Colon (tissue), 2 donors: ENCODE data around the gene DYNLT2B.
"Not testable (repeated sequence)": the region's sequence is repeated elsewhere in the genome, so short reads cannot be mapped to it uniquely, and the experiment has no call there.

Source experiments
- FAIRE-seq: peaks from 2 replicates; lab custom pipeline; 2012; peaks lifted over from hg19 to GRCh38; lab: Jason Lieb, UNC
- donor health status: control.
- donor health status: control.

The DYNLT2B gene

DNA sequence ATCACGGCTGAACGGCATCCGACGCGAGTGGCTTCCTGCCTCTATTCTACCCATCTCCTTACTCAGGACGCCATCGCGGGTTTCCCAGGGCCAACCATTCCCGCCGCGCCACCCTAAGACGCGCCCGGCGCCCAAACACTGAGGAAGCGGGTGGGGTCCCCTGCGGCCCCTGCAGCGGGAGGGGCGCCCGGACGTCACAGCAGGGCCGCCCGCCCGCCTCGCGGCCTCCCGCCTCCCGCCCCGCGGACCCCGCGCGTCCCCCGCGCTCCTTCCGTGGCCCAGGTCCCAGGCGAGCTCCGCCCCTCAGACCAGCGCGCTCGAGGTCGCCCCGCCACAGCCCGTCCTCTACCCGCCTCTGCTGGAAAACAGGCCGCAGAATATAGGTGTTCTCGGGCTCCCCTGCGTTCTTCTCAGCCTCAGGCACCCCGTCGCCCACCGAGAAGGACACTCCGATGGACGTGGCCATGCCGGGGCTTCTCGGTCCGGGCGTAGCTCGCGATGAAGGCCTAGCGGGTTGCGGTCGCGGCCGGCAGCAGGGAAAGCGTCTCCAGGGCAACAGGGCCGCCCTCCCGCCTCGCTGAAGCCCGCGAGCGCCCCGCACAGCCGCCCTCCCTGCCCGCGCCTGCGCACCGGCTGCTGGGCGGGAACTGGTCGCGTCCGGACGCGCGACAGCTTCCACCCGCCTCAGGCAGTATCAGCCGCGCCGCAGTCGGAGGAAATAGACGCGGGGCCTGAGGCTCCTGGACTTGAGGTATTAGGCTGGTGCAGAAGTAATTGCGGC is at the start of gene DYNLT2B:
TSS of gene DYNLT2B (minus strand) at position 554 of the 781 bp plus-strand sequence. CDS start at position 466, 88 bp downstream.
- no peak for FAIRE-seq

DNA sequence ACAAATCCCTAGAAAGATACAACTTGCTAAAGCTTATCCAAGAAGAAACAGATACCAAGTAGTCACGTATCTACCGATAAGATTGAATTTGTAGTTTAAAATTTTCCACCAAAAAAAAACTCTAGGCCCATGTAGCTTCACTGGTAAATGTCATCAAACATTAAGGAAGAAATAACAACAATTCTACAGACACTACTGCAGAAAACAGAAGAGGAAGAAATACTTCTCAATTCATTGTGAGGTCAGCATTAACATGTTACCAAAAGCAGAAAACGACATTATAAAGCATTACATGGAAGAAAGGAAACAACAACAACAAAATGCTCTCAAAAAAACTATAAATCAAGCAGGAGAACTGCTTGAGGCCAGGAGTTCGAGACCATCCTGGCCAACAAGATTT is 47.7 kb upstream of the DYNLT2B start:
- FAIRE-seq, result no peak

DNA sequence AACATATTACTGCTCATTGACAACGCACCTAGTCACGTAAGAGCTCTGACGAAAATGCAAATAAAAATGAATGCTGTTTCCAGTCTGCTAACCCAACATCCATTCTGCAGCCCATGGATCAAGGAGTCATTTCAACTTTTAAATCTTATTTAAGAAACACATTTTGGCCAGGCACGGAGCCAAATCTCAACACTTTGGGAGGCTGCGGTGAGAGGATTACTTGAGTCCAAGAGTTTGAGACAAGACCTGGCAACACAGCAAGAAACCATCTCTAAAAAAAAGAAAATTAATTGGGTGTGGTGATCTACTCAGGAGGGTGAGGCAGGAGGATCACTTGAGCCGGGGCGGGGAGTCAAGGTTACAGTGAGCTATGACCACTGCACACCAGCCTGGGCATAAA is 42.5 kb upstream of the DYNLT2B start:
- FAIRE-seq, result no peak

DNA sequence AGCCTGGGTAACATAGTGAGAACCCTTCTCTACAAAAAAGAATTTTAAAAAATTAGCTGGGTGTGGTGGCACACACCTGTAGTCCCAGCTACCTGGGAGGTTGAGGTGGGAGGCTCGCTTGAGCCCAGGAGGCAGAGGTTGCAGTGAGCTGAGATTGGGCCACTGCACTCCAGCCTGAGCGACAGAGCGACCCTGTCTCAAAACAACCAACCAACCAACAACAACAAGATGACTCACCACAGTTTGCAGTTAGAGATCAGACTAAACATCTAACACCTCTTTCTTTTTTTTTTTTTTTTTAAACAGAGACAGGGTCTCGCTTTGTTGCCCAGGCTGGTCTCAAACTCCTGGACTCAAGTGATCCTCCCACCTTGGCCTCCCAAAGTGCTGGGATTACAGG is 40.5 kb upstream of the DYNLT2B start:
- not testable (repeated sequence) for FAIRE-seq

DNA sequence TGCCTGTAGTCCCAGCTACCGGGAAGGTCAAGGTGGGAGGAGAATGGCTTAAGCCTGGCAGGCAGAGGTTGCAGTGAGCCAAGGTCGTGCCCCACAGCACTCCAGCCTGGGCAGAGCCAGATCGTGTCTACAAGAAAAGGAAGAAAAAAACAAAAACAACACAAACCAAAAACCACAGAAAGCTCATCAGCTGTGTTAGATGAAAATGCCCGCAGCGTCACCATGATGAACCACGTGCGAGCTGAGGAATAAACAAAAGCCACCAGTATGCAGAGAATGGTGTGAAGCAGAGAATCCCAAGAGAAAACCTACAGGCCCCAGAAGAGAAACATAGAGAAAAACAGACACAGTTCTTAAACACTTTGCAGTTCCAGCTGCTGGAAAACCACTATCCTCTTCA is 39.9 kb upstream of the DYNLT2B start:
- FAIRE-seq, result no peak

DNA sequence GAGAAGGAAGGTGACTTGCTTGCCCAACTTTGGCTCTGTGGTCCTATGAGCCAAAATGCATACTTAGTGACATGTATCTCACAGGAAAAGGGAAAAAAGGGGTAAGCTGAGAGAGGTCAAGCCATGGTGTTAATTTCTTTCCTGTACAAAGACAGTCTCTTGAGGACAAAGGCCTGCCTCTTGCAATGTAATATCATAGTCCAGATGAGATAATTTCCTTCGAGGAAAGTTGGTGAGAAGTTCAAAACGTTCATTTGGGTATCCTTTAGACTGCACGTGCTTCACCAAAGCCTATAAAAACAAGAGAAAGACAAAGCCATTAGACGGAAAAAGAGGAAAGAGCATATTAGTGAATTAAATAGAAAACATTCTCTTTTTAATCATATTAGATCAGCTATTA is 38.5 kb upstream of the DYNLT2B start:
- FAIRE-seq, result no peak

DNA sequence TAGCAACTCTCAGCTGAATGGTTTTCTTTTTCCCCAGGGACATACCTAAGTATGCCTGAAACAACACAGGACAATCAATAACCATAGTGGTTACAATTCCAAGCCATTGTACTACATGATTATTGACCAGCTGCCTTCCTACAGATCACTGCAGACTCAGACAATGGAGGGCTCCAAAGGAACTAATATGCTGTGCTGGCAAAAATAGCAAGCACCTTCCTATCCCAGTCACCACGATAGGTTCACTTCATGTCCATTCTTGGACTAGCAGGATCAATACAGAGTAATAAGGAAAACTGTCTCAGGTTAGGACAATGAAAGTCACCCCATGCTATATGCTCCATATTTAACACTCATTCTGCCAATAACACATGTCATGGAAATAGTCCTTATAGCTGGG is 37.6 kb upstream of the DYNLT2B start:
- no peak for FAIRE-seq

DNA sequence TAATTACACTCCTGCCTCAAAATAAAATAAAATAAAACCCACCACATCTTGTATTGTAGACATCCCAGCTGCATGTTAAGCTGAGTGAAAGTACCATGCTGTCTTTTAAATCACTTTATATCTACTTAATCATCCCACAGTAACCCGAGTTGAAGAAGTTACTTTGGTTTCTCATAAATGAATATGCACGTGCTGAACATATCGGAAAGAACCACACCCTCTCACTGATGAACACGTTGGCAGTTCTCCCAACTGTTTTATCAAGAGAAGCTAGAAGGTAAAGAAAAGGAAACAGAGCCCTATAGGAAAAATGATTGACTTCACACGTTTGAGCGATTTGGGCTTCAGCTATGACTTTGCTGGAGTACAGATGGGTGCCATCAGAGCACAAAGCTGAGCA is 36.1 kb upstream of the DYNLT2B start:
- no peak for FAIRE-seq

DNA sequence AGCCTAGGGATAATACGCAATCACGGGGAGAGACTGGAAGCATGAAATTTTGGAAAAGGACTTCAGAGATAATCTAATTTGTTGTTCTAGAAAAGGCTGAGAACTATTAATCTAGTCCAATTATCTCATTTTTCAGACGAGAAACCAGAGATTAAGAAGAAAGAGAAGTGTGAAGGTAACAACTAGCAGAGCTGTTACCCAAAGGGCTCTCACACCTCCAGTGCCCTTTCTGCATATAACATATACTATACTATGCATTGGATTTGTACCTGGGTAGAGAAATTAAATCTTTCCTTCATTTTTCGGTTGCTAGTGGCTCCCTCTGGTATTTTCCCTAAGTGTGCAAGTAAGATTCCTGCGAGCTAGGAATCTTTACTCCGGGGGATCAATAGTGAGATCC is 33.5 kb upstream of the DYNLT2B start:
- no peak for FAIRE-seq

DNA sequence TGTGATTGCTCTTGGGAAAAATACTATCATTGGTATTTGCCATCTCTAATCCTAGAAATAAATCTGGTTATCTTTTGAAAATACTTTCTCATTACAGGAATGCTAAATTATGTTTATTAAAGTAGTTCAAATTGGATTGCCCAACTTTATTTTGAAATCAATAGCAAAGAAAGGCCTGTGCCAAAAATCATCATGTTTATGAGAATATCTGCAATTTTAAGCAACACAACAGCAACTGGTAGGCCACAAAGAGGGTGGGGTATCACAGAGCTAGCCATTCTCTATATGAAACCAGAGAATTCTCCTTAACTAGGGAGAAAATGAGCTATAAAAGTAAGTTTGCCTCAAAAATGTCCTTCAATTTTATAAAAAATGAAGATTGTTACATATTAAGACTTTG is 32.0 kb upstream of the DYNLT2B start:
- FAIRE-seq, result no peak

DNA sequence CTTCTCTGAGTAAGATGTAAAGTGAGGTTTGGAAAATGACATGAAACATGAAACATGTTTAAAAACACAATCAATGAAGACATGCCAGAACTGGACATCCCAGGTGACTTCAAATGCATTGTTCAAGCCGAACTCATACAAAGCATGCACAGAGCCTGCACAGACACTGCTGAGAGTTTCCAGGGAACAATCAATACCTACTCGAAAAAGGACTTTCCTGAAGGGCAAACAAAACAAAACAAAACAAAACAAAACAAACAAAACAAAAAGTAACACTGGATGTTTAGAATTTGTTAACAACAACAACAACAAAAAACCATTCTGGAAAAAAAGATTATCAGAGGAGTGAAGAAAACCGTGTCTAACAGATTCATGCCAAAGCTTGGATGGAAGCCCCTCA is 30.7 kb upstream of the DYNLT2B start:
- no peak for FAIRE-seq

DNA sequence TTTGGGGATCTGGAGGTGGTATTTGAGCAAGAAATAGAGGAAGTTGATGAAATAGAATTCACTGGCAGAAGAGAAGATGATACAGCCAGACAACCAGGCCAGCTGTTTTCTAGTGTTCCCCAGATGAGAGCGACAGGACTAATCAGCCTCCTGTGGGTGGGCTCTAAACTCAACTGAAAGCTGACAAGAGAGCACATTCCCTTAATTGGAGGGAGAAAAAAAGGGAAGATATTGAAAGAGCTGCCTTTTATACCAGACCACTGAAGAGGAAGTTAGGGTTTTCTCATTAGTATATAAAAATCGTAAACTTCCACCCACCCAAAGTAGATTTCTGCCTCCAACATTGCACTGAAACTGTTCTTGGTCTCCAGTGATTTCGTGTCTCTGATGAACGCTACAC is 26.6 kb upstream of the DYNLT2B start:
- no peak for FAIRE-seq

DNA sequence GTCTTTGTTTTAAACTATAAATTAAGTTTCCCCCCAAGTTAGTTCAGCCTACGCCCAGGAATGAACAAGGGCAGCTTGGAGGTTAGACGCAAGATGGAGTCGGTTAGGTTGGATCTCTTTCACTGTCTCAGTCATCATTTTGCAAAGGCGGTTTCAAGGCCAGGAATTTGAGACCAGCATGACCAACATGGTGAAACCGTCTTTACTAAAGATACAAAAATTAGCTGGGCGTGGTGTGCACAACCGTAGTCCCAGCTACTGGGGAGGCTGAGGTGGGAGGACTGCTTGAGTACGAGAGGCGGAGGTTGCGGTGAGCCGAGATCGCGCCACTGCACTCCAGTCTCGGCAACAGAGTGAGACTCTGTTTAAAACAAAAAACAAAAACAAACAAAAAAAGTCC is 25.9 kb upstream of the DYNLT2B start:
- not testable (repeated sequence) for FAIRE-seq

DNA sequence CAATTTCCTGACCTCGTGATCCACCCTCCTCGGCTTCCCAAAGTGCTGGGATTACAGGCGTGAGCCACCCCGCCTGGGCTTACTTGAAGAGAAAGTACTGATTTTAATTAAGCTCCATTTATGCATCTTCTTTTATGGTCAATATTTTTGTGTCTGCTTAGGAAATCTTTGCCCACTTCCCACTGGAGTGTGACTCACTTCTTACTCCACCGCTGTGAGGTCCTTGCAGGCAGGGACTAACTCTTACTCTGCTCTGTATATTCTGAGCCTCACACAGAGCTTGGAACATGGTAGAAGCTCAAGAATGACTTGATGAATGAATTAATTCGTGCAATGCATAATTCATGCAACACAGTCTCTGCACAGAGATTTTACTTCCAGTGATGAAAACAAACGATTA is 23.1 kb upstream of the DYNLT2B start:
- no peak for FAIRE-seq

DNA sequence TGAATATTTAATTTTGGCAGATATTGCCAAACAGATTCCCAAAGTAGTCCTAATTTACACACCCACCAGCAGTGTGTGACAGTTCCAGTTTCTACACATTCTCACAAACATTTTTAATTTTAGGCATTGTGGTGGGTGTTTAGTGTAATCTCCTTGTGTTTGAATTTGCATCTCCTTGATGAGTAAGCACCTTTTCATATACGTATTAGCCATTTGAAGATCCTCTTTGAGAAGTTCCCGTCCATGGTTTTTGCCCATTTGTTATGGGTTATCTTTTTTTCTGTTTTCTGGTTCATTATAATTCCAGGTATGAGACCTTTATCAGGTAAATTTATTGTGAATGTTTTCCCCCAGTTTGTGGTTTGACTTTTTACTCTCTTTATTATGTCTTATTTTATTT is 22.4 kb upstream of the DYNLT2B start:
- FAIRE-seq, result no peak

DNA sequence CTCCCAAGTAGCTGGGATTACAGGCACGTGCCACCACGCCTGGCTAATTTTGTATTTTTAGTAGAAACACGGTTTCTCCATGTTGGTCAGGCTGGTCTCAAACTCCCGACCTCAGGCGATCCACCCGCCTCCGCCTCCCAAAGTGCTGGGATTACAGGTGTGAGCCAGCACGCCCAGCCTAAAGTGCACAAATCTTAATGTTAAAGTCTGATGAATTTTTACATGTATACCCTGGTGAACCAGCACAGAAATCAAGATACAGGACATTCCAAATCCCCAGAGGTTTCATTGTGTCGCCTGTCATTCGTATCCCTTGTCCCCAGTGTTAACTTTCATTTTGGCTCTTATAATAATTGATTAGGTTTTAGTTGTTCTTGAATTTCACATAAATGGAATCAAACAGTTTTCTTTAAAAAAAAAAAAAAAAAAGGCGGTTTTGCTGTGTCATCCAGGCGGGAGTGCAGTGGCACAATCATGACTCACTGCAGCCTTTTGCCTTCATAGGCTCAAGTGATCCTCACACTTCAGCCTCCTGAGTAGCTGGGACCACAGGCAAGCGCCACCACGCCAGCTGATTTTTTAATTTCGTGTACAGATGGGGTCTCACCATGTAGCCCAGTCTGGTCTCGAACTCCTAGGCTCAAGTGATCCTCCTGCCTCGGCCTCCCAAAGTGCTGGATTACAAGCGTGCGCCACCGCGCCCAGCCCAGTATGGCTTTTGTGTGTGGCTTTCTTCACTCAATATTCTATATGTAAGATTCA is 21.6 kb upstream of the DYNLT2B start:
- no peak for FAIRE-seq

DNA sequence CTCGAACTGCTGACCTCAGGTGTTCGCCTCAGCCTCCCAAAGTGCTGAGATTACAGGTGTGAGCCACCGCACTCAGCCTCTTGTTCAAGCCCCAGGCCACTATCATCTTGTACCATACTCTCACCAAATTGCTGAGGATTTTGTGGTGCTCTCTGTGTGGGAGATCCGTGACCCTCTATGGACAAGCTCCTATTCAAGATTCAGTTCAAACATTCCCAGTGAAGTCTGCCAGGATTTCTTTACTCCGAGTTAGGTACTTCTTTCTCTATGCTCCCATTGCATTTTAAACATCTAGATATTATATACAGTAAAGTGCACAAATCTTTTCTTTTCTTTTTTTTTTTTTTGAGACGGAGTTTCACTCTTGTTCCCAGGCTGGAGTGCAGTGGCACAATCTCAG is 21.0 kb upstream of the DYNLT2B start:
- FAIRE-seq, result no peak

DNA sequence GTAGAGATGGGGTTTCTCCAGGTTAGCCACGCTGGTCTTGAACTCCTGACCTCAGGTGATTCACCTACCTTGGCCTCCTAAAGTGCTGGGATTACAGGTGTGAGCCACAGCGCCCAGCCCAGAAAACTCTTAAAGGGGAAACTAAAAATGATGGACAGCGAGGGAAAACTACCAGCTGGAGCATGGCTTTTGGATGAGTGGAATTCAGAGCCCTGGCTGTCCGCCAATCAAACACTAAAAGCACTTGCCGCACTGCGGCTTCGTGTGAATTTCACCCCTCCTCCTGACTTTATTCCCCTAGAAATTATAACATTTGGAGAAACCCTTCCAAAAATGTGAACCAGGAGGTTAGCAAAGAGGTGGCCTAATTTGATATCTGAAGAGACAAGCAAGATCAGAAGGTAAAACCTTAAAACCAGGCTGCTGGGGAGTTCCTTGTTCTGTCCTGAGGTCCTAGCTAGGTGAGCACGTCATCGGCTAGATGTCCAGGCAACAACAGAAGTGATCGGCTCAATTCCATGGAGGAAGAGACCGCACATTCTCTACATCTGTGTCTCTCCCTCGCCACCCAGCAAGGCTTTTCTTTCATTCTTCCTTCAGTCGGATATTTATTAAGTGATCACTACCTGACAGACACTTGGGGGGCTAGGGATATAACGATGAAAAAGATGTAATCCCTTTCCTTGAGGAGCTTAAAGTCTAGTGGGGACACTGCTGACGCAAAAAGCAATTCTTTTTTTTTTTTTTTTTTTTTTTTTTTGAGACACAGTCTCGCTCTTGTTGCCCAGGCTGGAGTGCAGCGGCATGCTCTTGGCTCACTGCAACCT is 18.5 kb upstream of the DYNLT2B start:
- no peak for FAIRE-seq

DNA sequence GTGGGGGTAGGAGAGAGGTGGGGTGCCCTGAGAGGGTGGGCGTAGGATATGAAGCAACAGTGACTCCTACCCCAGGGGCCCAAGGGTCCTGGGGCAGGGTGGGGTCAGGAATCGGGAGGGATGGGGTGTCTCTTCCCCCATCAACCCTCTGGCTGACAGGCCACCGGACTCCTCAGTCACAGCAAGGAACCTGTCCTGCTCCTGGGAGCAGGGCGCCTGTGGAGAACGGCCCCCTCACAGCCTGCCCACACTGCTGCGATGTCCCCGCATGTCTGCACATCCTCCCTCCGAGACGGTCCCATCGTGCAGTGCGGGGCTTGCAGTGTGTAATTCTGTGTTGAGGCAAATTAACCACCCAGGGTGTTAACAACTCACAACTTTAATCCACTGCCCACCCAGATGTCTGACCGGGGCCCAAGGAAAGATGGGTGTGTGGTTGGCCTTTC is 17.5 kb upstream of the DYNLT2B start:
- FAIRE-seq, result no peak

DNA sequence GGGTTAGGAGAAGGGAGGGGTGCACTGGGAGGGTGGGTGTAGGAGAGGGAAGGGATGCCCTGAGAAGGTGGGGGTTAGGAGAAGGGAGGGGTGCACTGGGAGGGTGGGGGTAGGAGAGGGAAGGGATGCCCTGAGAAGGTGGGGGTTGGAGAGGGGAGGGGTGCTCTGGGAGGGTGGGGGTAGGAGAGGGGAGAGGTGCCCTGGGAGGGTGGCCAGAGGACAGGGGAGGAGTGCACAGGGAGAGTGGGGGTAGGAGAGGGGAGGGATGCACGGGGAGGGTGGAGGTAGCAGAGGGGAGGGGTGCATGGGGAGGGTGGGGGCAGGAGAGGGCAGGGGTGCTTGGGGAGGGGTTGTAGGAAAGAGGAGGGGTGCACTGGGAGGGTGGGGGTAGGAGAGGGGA is 16.9 kb upstream of the DYNLT2B start:
- FAIRE-seq, result no peak

DNA sequence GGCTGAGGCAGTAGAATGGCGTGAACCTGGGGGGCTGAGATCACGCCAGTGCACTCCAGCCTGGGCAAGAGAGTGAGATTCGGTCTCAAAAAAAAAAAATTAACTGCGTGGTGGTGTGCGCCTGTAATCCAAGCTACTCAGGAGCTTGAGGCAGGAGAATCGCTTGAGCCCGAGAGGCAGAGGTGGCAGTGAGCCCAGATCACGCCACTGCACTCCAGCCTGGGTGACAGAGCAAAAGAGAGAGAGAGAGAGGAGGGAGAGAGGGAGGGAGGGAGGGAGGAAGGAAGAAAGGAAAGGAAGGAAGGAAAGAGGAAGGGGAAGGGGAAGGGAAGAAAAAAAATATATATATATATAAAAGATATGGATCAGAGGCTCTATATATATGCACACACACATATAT is 14.1 kb upstream of the DYNLT2B start:
- no peak for FAIRE-seq

DNA sequence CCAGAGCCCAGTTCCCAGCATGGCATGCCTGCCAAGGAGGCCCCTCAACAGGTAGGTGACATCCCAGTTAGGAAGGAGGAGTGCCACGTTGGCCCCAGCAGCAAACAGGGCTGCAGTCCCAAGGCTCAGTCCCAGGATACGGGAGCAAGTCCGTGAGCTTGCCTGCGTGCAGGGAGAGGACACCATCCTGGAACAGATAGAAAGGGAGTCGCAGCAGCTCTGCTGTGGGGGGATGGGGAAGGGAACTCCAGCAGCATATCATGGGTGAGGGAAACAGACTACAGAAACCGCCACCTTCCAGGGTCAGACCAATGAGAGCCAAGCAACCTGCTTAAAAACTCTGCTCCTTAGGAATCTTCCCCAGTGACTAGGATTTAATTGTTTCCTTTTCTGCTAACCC is 9.4 kb upstream of the DYNLT2B start:
- no peak for FAIRE-seq

DNA sequence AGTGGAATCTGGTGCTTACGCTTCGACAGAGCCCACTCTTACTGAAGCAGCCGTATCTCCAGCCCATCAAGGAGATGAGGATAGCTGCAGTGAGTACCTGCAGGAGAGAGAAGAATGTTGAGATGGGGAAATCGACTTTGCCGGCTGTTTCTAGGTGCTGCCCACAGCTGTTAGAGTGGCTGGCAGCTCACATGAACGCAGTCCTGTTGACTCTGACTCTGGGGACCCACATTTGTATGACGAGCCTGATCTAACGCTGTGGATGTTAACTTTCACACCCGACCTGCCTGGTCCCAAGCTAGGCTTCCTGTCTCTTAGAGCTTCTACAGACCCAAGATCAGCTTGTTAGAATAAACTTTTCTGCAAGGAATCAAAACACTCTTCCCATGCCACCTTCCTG is 8.9 kb upstream of the DYNLT2B start:
- FAIRE-seq, result no peak
